H9 (cell line): ENCODE measurements around the gene FBXO11. TPM values are rescaled to one million over a fixed set of nuclear protein-coding genes. Genes with fewer than 3 reads are reported as not detected.
A peak's percentile ranks its signal among the peaks of the same experiment; 100 is the strongest.

Experiments used
- DNase-seq: peaks from one replicate; pipeline ENCODE4 v3.0.0-alpha.2; 2017
- H2AFZ ChIP-seq: one replicate; pipeline ENCODE4 v1.6.1; 2013; ENCODE audit warnings: mild to moderate bottlenecking, low read length, control low read depth, moderate library complexity
- H2AK5ac ChIP-seq: 2 replicates; pipeline ENCODE4 v1.6.1; 2013; ENCODE audit warnings: low read length, control low read depth, mixed read lengths; ENCODE audit not compliant: insufficient read length
- H2BK120ac ChIP-seq: one replicate; pipeline ENCODE4 v1.6.1; 2013; ENCODE audit warnings: low read depth, mild to moderate bottlenecking, low read length, control low read depth, inconsistent platforms; ENCODE audit not compliant: poor library complexity, severe bottlenecking
- H2BK12ac ChIP-seq: 2 replicates; pipeline ENCODE4 v1.6.1; 2013; ENCODE audit warnings: low read length, control low read depth, mixed read lengths, low read depth; ENCODE audit not compliant: insufficient read length
- H2BK15ac ChIP-seq: 2 replicates; pipeline ENCODE4 v1.6.1; 2013; ENCODE audit warnings: low read depth, low read length, control low read depth
- H2BK20ac ChIP-seq: one replicate; pipeline ENCODE4 v1.6.1; 2013; ENCODE audit warnings: low read depth, mild to moderate bottlenecking, low read length, control low read depth, inconsistent platforms; ENCODE audit not compliant: poor library complexity, severe bottlenecking
- H2BK5ac ChIP-seq: 2 replicates; pipeline ENCODE4 v1.6.1; 2013; ENCODE audit warnings: low read length, control low read depth, mixed read lengths; ENCODE audit not compliant: insufficient read length
- H3K14ac ChIP-seq: 2 replicates; pipeline ENCODE4 v1.6.1; 2013; ENCODE audit warnings: low read length, control low read depth; ENCODE audit not compliant: insufficient read depth
- H3K18ac ChIP-seq: 2 replicates; pipeline ENCODE4 v1.6.1; 2013; ENCODE audit warnings: low read depth, mild to moderate bottlenecking, mixed read lengths, low read length, control low read depth; ENCODE audit not compliant: insufficient read length
- H3K23ac ChIP-seq: 2 replicates; pipeline ENCODE4 v1.6.1; 2013; ENCODE audit warnings: low read length, control low read depth, mixed read lengths, low read depth; ENCODE audit not compliant: insufficient read length
- H3K23me2 ChIP-seq: 2 replicates; pipeline ENCODE4 v1.6.1; 2013; ENCODE audit warnings: low read depth, mild to moderate bottlenecking, mixed read lengths, low read length, control low read depth; ENCODE audit not compliant: insufficient read length, poor library complexity, severe bottlenecking
- H3K27ac ChIP-seq: 2 replicates; pipeline ENCODE4 v1.5.1; 2013; ENCODE audit warnings: low read length, control low read depth, mixed read lengths, low read depth; ENCODE audit not compliant: insufficient read length
- H3K27me3 ChIP-seq: 2 replicates; pipeline ENCODE4 v1.6.1; 2013; ENCODE audit warnings: low read length, control low read depth, inconsistent platforms; ENCODE audit not compliant: insufficient read depth
- H3K4ac ChIP-seq: 2 replicates; pipeline ENCODE4 v1.6.1; 2013; ENCODE audit warnings: low read depth, mild to moderate bottlenecking, control low read depth, inconsistent platforms, low read length, moderate library complexity
- H3K4me1 ChIP-seq: 2 replicates; pipeline ENCODE4 v1.6.1; 2013; ENCODE audit warnings: low read length, control low read depth, inconsistent platforms; ENCODE audit not compliant: insufficient read depth
- H3K4me2 ChIP-seq: 2 replicates; pipeline ENCODE4 v1.6.1; 2013; ENCODE audit warnings: low read length, control low read depth, mixed read lengths; ENCODE audit not compliant: insufficient read length, insufficient read depth
- H3K56ac ChIP-seq: 2 replicates; pipeline ENCODE4 v1.6.1; 2013; ENCODE audit warnings: low read depth, mild to moderate bottlenecking, mixed read lengths, low read length, control low read depth; ENCODE audit not compliant: insufficient read length
- H3K79me1 ChIP-seq: 2 replicates; pipeline ENCODE4 v1.6.1; 2013; ENCODE audit warnings: low read depth, mild to moderate bottlenecking, moderate library complexity, low read length, control low read depth, inconsistent platforms; ENCODE audit not compliant: insufficient read depth, poor library complexity, severe bottlenecking
- H3K79me2 ChIP-seq: 2 replicates; pipeline ENCODE4 v1.6.1; 2013; ENCODE audit warnings: low read length, control low read depth, inconsistent platforms; ENCODE audit not compliant: insufficient read depth
- H3K9ac ChIP-seq: 2 replicates; pipeline ENCODE4 v1.6.1; 2013; ENCODE audit warnings: low read length, control low read depth, mixed read lengths; ENCODE audit not compliant: insufficient read length; ENCODE audit errors: extremely low read depth
- H3K9me3 ChIP-seq: one replicate; pipeline ENCODE4 v1.6.1; 2013; ENCODE audit warnings: low read depth, low read length, inconsistent platforms; ENCODE audit not compliant: control insufficient read depth
- H3T11ph ChIP-seq: one replicate; pipeline ENCODE4 v1.6.1; 2013; ENCODE audit warnings: mild to moderate bottlenecking, low read length, control low read depth, inconsistent platforms
- H4K20me1 ChIP-seq: one replicate; pipeline ENCODE4 v1.6.1; 2013; ENCODE audit not compliant: control insufficient read depth, insufficient read length, insufficient read depth
- H4K5ac ChIP-seq: 2 replicates; pipeline ENCODE4 v1.6.1; 2013; ENCODE audit warnings: low read depth, mild to moderate bottlenecking, mixed read lengths, low read length, control low read depth; ENCODE audit not compliant: insufficient read length
- H4K8ac ChIP-seq: replicated peaks from 2 replicates; pipeline ENCODE4 v1.6.1; 2013; ENCODE audit warnings: low read length, control low read depth, mixed read lengths, low read depth; ENCODE audit not compliant: insufficient read length
- H4K91ac ChIP-seq: 2 replicates; pipeline ENCODE4 v1.6.1; 2013; ENCODE audit warnings: low read depth, mild to moderate bottlenecking, moderate library complexity, mixed read lengths, low read length, control low read depth; ENCODE audit not compliant: insufficient read length
- H3K27ac Mint-ChIP-seq, 3 experiments: 2 replicates in 2 of 3; 3 replicates in 1 of 3; pipeline ENCODE4 v1.8.0; 2020 to 2021; ENCODE audit warnings: mixed read lengths in 3 of 3, mild to moderate bottlenecking in 1 of 3, moderate library complexity in 1 of 3
- H3K27me3 Mint-ChIP-seq: 2 replicates; pipeline ENCODE4 v1.8.0; 2021; ENCODE audit warnings: low read depth, mild to moderate bottlenecking, moderate library complexity, mixed read lengths
- H3K36me3 Mint-ChIP-seq, 3 experiments: 2 replicates in 2 of 3; 3 replicates in 1 of 3; pipeline ENCODE4 v1.8.0; 2020 to 2021; ENCODE audit warnings: low read depth in 3 of 3, mixed read lengths in 3 of 3; ENCODE audit not compliant: insufficient read depth in 1 of 3
- H3K4me1 Mint-ChIP-seq, 2 experiments: 2 replicates each; pipeline ENCODE4 v1.8.0; 2020; ENCODE audit warnings: mixed read lengths in 2 of 2
- H3K4me3 Mint-ChIP-seq, 2 experiments: 2 replicates in 1 of 2; 3 replicates in 1 of 2; pipeline ENCODE4 v1.8.0; 2020 to 2021; ENCODE audit warnings: mild to moderate bottlenecking in 2 of 2, mixed read lengths in 2 of 2, moderate library complexity in 1 of 2
- H3K9me3 Mint-ChIP-seq, 2 experiments: 2 replicates in 1 of 2; 3 replicates in 1 of 2; pipeline ENCODE4 v1.8.0; 2020; ENCODE audit warnings: mild to moderate bottlenecking in 2 of 2, mixed read lengths in 2 of 2, moderate library complexity in 1 of 2
- CTCF ChIP-seq: fragments of 200-600 bp; sonication (generic); conservative IDR thresholded peaks from 3 replicates; pipeline ENCODE4 v1.8.0; 2021; ENCODE audit warnings: antibody characterized with exemption, mild to moderate bottlenecking
- WGBS: extraction: QIAGEN DNeasy Blood & Tissue Kit; methylation state at CpG from one replicate; pipeline ENCODE4 v1.1.7; 2013; ENCODE audit warnings: missing lambda C conversion rate, low lambda C conversion rate, mixed read lengths; ENCODE audit not compliant: insufficient read length; ENCODE audit errors: extremely low coverage; 5-methylcytosine and 5-hydroxymethylcytosine counted together
- total RNA-seq: library from RNA; stranded (reverse); gene quantifications from 2 replicates; pipeline ENCODE4 v1.2.1, GENCODE V29; 2021

FBXO11 gene
- total RNA-seq, 1 experiment from 2014 or later, result 68.8 TPM

GRCh38 chr2:47811668-47812067 is 94.6 kb downstream of the FBXO11 start:
- H3K9me3 Mint-ChIP-seq, result no peaks in the 10 kb centered on the region
- Histone ChIP-seq H3K9me3 (no peaks in the 10 kb centered on the region), H2BK5ac (no peak overlapping the region), H3K4me2 (no peak overlapping the region), H2AK5ac (no peak overlapping the region), H3T11ph (no peak overlapping the region), H3K14ac (no peak overlapping the region), H3K56ac (no peak overlapping the region), H3K9ac (no peak overlapping the region), H4K8ac (no peak overlapping the region), H3K18ac (no peak overlapping the region), H4K5ac (no peak overlapping the region), H3K79me2 (no peaks in the 10 kb centered on the region), H3K27ac (no peak overlapping the region), H2AFZ (no peak overlapping the region), H3K27me3 (no peaks in the 10 kb centered on the region), H2BK15ac (no peak overlapping the region), H3K79me1 (no peaks in the 10 kb centered on the region), H3K23me2 (no peaks in the 10 kb centered on the region), H3K4me1 (no peaks in the 10 kb centered on the region), H4K20me1 (no peaks in the 10 kb centered on the region), H3K23ac (no peak overlapping the region), H2BK12ac (no peak overlapping the region), H2BK20ac (no peak overlapping the region), H3K4ac (no peak overlapping the region), H4K91ac (no peak overlapping the region), H2BK120ac (no peak overlapping the region)
- H3K4me1 Mint-ChIP-seq, result no peaks in the 10 kb centered on the region
- peak overlapping the region in 1 of 3 experiments; percentile 35; a peak in 1 of 7 replicates for H3K27ac Mint-ChIP-seq
- H3K27me3 Mint-ChIP-seq, result no peaks in the 10 kb centered on the region
- no peak overlapping the region for H3K4me3 Mint-ChIP-seq
- no CpG with 5 or more reads among the region's 1 CpG for WGBS
- no peak for DNase-seq
- H3K36me3 Mint-ChIP-seq, result peaks cover 14 to 81% (median 56%) of the 10 kb centered on the region in 3 experiments; a peak in 6 of 7 replicates
- no peak for TF ChIP-seq CTCF
